ENCODE data around the gene ODAD2.

The ODAD2 gene

GRCh38 chr10:27815846-27816245, 183.0 kb downstream of the ODAD2 start:
- TF ChIP-seq YY1 (IDR thresholded peaks at IDR 0.05; ENCODE audit: low read depth) (no peak), CREB1 (IDR thresholded peaks at IDR 0.05; ENCODE audit: low read depth) (no peak), FOXM1 (IDR thresholded peaks at IDR 0.05; ENCODE audit: borderline replicate concordance, low read depth) (no peak), MAX (IDR thresholded peaks at IDR 0.05) (no peak), USF1 (IDR thresholded peaks at IDR 0.05) (no peak), REST (IDR thresholded peaks at IDR 0.05; ENCODE audit: low read depth) (no peak), CEBPB (IDR thresholded peaks at IDR 0.05) (no peak), RAD21 (IDR thresholded peaks at IDR 0.05; ENCODE audit: low read depth) (no peak), NFIC (IDR thresholded peaks at IDR 0.05) (no peak), TEAD4 (IDR thresholded peaks at IDR 0.05) (no peak), TCF12 (IDR thresholded peaks at IDR 0.05; ENCODE audit: low read depth) (no peak), EP300 (IDR thresholded peaks at IDR 0.05; ENCODE audit: borderline replicate concordance) (no peak)

GRCh38 chr10:27815261-27815660, 183.6 kb downstream of the ODAD2 start:
- TF ChIP-seq TCF12 (IDR thresholded peaks at IDR 0.05; ENCODE audit: low read depth) (no peak), EP300 (IDR thresholded peaks at IDR 0.05; ENCODE audit: borderline replicate concordance) (no peak), REST (IDR thresholded peaks at IDR 0.05; ENCODE audit: low read depth) (no peak), FOXM1 (IDR thresholded peaks at IDR 0.05; ENCODE audit: borderline replicate concordance, low read depth) (no peak), ZBTB7A (IDR thresholded peaks at IDR 0.05; ENCODE audit: low read depth) (no peak), CREB1 (IDR thresholded peaks at IDR 0.05; ENCODE audit: low read depth) (no peak), EGR1 (IDR thresholded peaks at IDR 0.05) (no peak), NFIC (IDR thresholded peaks at IDR 0.05) (no peak), RAD21 (IDR thresholded peaks at IDR 0.05; ENCODE audit: low read depth) (no peak)

GRCh38 chr10:27805180-27805579, 193.7 kb downstream of the ODAD2 start:
- TF ChIP-seq USF1 (IDR thresholded peaks at IDR 0.05): no peak
- no peak for TF ChIP-seq TCF12 (IDR thresholded peaks at IDR 0.05; ENCODE audit: low read depth)
- no peak for TF ChIP-seq EP300 (IDR thresholded peaks at IDR 0.05; ENCODE audit: borderline replicate concordance)
- TF ChIP-seq EGR1 (IDR thresholded peaks at IDR 0.05): no peak
- no peak for TF ChIP-seq ZBTB7A (IDR thresholded peaks at IDR 0.05; ENCODE audit: low read depth)
- TF ChIP-seq TEAD4 (IDR thresholded peaks at IDR 0.05): no peak
- TF ChIP-seq CREB1 (IDR thresholded peaks at IDR 0.05; ENCODE audit: low read depth): no peak
- TF ChIP-seq MAX (IDR thresholded peaks at IDR 0.05): no peak
- TF ChIP-seq CEBPB (IDR thresholded peaks at IDR 0.05): no peak
- TF ChIP-seq RAD21 (IDR thresholded peaks at IDR 0.05; ENCODE audit: low read depth): no peak
- no peak for TF ChIP-seq YY1 (IDR thresholded peaks at IDR 0.05; ENCODE audit: low read depth)
- TF ChIP-seq REST (IDR thresholded peaks at IDR 0.05; ENCODE audit: low read depth): no peak
- TF ChIP-seq FOXM1 (IDR thresholded peaks at IDR 0.05; ENCODE audit: borderline replicate concordance, low read depth): no peak
- no peak for TF ChIP-seq TAF1 (IDR thresholded peaks at IDR 0.05; ENCODE audit: low read depth)
- no peak for TF ChIP-seq NFIC (IDR thresholded peaks at IDR 0.05)

- TF ChIP-seq TCF12 (IDR thresholded peaks at IDR 0.05; ENCODE audit: low read depth): no peak
- no peak for TF ChIP-seq EGR1 (IDR thresholded peaks at IDR 0.05)
- no peak for TF ChIP-seq NFIC (IDR thresholded peaks at IDR 0.05)
- TF ChIP-seq YY1 (IDR thresholded peaks at IDR 0.05; ENCODE audit: low read depth): no peak
- no peak for TF ChIP-seq CREB1 (IDR thresholded peaks at IDR 0.05; ENCODE audit: low read depth)
Measured at GRCh38 chr10:27804136-27804535, 194.7 kb downstream of the ODAD2 start.
